Subcutaneous adipose tissue (tissue), 4 donors: ENCODE data around the gene PRPF31. TPM values are rescaled to one million over a fixed set of nuclear protein-coding genes. Genes with fewer than 3 reads are reported as not detected.

Experiments
- total RNA-seq, 4 donors: library from RNA; depleted of rRNA; stranded (reverse); fragments of >200 nt; gene quantifications; one replicate each; pipeline ENCODE4 v1.1.0, GENCODE V29; 2016
- TF ChIP-seq, protein P1 (sequence below): fragments of 450-650 bp; IDR thresholded peaks from one replicate; pipeline ENCODE4 v1.5.1; 2016; ENCODE audit warnings: low read depth, mild to moderate bottlenecking, control low read depth, antibody characterized with exemption, moderate library complexity

The PRPF31 gene
- total RNA-seq, 4 donors from 2014 or later = 26.6 to 43.6 (median 36.9) TPM

DNA sequence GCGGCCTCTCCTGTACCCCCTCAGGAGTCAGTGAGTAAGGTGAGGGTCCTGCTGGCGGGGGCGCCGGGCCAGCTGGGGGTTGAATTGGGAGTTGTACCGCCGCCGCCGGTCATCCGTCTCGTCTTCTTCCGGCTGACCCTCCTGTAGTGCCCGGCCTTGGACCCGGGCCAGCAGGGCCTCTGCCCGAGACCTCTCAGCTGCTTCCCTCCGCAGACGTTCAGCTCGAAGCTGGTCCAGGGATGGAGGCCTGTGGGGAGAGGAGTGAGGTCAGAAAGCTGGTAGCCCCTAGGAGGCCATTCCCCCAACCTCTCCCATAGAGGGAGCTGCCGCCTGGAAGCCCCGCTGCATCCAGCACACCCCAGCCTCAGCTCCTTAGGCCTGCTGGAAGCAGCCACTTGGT is 40.1 kb downstream of the PRPF31 start:
- TF ChIP-seq, protein P1, sequence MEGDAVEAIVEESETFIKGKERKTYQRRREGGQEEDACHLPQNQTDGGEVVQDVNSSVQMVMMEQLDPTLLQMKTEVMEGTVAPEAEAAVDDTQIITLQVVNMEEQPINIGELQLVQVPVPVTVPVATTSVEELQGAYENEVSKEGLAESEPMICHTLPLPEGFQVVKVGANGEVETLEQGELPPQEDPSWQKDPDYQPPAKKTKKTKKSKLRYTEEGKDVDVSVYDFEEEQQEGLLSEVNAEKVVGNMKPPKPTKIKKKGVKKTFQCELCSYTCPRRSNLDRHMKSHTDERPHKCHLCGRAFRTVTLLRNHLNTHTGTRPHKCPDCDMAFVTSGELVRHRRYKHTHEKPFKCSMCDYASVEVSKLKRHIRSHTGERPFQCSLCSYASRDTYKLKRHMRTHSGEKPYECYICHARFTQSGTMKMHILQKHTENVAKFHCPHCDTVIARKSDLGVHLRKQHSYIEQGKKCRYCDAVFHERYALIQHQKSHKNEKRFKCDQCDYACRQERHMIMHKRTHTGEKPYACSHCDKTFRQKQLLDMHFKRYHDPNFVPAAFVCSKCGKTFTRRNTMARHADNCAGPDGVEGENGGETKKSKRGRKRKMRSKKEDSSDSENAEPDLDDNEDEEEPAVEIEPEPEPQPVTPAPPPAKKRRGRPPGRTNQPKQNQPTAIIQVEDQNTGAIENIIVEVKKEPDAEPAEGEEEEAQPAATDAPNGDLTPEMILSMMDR = no peak

DNA sequence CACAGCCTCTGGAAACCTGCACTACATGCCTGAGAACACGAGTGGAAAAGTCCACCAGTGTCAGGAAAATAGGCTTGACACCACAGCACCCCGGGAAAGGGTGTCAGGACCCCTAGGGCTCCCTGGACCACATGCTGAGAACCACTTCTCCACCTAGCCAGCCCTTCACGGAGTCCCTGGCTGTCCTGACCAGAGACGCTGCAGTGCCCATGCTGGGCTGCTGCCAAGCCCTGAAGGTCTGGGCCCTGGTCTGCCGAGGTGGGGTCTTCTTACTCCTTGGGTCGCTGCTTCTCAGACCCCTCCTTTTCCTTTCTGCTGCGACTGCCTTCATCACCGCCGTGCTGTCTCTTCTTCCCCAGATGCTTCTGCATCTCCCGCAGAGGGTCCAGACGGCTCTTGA is 40.9 kb downstream of the PRPF31 start:
- TF ChIP-seq, protein P1 = no peak

DNA sequence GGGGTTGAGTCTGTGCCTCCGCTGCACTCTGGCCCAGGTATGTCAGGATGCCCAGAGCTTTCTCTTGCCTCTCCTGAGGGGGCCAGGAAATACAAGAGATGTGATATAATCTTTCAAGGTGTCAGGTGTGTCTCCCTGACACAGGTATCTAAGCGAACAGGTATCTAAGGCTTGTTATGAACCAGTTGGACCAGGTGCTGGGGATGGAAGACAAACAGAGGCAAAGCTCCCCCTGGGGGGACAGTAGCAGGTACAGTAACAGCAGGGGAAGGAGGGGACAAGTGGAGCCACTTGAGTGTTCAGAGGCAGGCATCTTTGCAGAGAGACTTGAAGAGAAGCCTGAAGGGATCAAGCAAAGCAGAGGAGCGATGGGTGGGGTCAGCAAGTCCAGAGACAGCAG is 41.4 kb downstream of the PRPF31 start:
- TF ChIP-seq, protein P1 = no peak

DNA sequence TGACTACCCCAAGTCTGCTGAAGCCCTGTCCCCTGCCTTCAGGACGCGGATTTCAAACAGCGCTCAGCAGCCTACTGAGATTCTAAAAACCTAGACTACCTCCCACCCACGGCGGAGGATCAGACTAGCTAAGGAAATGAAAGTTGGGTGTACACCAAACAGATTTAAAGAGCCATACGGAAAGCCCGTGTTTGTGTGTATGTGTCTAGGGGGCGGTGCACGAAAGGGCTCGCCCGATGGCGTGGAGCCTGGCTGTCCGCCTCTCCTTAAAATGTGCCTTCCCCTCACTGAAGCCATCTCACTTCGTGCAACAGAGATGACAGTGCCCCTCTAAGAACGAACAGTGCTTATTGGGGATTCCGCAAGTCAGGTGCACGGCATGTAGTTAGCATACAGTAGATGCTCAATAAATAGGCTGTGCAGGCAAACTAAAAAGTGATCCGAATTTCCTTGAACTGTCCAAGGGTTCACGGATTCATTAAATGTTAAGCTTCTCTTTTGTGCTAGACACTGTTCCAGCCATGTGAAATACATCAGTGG is 43.3 kb downstream of the PRPF31 start:
- TF ChIP-seq, protein P1 = no peak

DNA sequence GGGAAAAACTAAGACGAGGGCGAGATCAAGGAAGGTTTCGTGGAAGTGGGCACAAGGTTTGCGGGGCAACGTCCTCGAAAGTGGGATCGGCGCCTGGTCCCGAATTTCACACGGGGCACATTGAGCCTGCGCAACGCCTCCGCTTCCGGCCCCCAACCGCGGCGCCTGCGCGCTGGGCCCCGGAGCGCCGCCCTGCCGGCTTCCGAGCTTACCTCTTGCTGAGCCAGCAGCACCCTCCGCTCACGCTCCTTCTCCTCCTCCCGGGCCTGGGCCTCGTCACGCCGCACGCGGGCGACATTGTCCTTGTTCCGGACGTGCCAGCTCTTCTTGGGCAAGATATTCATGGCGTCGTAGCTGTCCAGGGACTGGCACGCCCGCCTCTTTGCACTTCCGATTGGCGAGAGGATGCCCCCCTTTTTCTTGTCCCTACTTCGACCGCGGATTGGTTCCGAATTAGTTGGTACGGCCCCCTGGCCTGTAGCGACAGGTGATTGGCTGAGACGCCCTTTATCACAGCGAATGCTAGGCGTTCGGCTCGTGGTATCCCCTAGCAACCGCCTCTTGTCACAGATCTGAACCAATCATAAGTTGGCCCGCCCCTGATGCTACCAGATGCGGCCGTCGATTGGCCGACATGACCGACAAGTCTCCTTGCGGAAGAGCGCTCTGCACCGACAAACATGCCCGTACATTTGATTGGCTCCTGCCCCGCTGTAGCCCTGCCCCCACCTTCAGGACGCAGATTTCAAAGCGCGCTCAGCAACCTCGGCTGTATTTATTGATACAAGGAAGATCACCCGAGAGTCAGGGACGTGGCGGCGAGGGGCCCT is 44.0 kb downstream of the PRPF31 start, which contains the start of gene LENG1:
TSS of gene LENG1 (minus strand) at position 370 of the 830 bp plus-strand sequence. CDS start at position 344, 26 bp downstream.
- TF ChIP-seq, protein P1 = no peak

DNA sequence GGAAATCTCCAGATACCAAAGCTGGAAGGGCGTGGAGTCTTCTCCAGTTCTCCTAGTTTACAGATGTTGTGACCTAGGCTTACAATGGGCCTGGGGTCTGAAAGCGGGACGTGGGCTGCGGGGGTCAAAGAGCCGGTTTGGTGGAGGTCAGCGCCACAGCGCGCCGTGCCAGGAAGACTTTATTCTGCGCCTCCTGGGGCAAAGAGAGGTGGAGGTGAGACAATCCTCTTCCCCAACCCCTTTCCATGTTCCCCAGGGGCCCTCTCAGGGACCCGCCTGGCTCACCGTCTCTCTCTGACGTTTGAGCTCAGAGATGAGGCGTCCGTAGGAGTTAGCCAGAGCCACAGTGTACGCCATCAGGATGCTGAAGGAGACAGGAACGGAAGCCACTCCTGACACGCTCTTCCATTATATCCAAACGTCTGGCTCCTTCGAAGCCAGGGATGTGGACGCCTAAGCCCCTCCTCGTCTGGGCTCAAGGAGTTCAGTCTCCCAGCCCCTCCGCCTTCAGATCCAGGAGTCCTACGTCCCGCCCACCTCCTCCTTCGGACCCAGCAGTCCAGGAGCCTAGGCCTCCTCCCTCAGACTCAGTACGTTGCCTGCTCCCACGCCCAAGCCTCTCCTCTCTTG is 44.7 kb downstream of the PRPF31 start:
- TF ChIP-seq, protein P1 = no peak

DNA sequence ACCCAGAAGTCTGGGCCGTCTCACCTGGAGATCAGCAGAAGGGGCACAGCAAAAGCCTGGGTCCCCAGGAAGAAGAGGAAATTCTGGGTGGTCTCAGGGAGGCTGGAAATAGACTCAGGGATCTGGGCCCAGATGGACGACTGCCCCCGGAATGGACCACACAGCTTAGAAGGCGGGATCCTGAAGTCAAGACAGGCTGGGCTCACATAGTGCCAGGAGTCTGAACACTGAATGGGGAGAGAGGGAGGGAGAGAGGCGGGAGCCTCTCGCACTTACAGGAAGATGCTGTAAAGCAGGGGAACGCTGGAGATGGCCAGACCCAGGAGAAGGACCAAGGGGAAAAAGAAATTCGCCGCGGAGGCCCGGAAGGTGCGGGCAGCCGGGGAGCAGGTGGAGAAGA is 45.3 kb downstream of the PRPF31 start:
- TF ChIP-seq, protein P1 = no peak
